ENCODE results near the gene LNP1. TPM values are rescaled to one million over a fixed set of nuclear protein-coding genes. Genes with fewer than 3 reads are reported as not detected.

Gene LNP1
- total RNA-seq, 1 donor, result 2.9 TPM

DNA sequence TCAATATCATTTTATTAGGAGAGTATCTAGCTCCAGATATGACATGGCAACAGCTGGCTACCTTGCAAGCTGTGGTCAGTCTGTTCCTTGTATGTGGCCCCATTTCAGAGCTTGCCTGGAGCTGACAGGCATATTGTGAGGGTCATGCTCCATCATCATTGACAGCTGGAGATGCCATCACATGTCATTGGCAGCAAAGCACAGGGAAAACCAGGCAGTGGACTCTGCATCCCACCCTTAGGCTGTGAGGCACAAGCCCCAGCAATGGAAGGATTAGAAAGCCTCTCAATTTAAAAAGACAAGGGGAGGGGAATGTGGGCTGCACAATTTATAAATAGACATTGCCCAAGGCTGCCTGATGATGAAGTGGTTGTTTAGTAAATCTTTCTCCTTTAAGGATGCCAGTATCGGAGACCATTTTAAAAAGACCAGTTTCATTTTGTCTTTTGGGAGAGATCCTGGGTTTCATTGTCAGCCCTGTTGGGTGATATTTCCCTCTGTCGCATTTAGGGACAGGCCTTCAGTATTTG lies 27.9 kb downstream of the LNP1 start:
- Histone ChIP-seq H4K20me1 (ENCODE audit: insufficient read depth, low read length) (peaks cover 4% of the 10 kb centered on the region), H2AFZ (ENCODE audit: low read length) (no peak overlapping the region), H3K4me3 (ENCODE audit: insufficient read depth, low read length) (no peak overlapping the region), H3K4me2 (ENCODE audit: insufficient read depth, low read length) (no peak overlapping the region), H3K27me3 (ENCODE audit: insufficient read depth, low read length) (no peaks in the 10 kb centered on the region), H3K79me2 (ENCODE audit: insufficient read depth, low read length) (no peaks in the 10 kb centered on the region), H3K36me3 (ENCODE audit: insufficient read depth, low read length) (no peaks in the 10 kb centered on the region), H3K27ac (ENCODE audit: low read depth, low read length) (no peak overlapping the region), H3K9me3 (ENCODE audit: low read depth, low read length) (no peaks in the 10 kb centered on the region), H3K4me1 (ENCODE audit: insufficient read depth, low read length) (no peaks in the 10 kb centered on the region)
- DNase-seq (ENCODE audit: insufficient read length, low spot score, missing footprints), result no peak
- TF ChIP-seq, protein P1, sequence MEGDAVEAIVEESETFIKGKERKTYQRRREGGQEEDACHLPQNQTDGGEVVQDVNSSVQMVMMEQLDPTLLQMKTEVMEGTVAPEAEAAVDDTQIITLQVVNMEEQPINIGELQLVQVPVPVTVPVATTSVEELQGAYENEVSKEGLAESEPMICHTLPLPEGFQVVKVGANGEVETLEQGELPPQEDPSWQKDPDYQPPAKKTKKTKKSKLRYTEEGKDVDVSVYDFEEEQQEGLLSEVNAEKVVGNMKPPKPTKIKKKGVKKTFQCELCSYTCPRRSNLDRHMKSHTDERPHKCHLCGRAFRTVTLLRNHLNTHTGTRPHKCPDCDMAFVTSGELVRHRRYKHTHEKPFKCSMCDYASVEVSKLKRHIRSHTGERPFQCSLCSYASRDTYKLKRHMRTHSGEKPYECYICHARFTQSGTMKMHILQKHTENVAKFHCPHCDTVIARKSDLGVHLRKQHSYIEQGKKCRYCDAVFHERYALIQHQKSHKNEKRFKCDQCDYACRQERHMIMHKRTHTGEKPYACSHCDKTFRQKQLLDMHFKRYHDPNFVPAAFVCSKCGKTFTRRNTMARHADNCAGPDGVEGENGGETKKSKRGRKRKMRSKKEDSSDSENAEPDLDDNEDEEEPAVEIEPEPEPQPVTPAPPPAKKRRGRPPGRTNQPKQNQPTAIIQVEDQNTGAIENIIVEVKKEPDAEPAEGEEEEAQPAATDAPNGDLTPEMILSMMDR (IDR thresholded peaks at IDR 0.05; ENCODE audit: extremely low read depth, low read depth, low read length), result no peak

DNA sequence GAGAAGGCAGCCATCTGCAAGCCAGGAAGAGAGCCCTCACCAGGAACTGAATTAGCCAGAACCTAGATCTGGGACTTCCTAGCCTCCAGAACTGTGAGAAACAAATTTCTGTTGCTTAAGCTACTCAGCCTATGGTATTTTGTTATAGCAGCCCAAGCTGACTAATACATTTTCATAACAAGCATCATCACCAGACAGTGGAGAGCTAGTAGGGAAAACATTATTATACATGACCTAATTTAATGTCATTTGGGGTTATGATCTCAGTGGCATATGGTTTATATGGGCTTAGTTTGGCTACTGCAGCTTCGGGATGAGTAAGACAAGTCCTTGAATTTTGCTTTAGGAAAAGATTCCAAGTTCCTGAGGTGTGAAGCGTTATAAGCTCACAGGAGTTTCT lies 35.6 kb downstream of the LNP1 start:
- Histone ChIP-seq H3K79me2 (ENCODE audit: insufficient read depth, low read length) (no peaks in the 10 kb centered on the region), H3K27me3 (ENCODE audit: insufficient read depth, low read length) (no peaks in the 10 kb centered on the region), H3K4me2 (ENCODE audit: insufficient read depth, low read length) (no peak overlapping the region), H3K4me1 (ENCODE audit: insufficient read depth, low read length) (no peaks in the 10 kb centered on the region), H3K36me3 (ENCODE audit: insufficient read depth, low read length) (no peaks in the 10 kb centered on the region), H3K4me3 (ENCODE audit: insufficient read depth, low read length) (no peak overlapping the region), H3K27ac (ENCODE audit: low read depth, low read length) (no peak overlapping the region), H4K20me1 (ENCODE audit: insufficient read depth, low read length) (no peaks in the 10 kb centered on the region), H2AFZ (ENCODE audit: low read length) (no peak overlapping the region), H3K9me3 (ENCODE audit: low read depth, low read length) (no peaks in the 10 kb centered on the region)
- peak; percentile 22 for DNase-seq (ENCODE audit: insufficient read length, low spot score, missing footprints)
- TF ChIP-seq, protein P1 (IDR thresholded peaks at IDR 0.05; ENCODE audit: extremely low read depth, low read depth, low read length), result no peak

DNA sequence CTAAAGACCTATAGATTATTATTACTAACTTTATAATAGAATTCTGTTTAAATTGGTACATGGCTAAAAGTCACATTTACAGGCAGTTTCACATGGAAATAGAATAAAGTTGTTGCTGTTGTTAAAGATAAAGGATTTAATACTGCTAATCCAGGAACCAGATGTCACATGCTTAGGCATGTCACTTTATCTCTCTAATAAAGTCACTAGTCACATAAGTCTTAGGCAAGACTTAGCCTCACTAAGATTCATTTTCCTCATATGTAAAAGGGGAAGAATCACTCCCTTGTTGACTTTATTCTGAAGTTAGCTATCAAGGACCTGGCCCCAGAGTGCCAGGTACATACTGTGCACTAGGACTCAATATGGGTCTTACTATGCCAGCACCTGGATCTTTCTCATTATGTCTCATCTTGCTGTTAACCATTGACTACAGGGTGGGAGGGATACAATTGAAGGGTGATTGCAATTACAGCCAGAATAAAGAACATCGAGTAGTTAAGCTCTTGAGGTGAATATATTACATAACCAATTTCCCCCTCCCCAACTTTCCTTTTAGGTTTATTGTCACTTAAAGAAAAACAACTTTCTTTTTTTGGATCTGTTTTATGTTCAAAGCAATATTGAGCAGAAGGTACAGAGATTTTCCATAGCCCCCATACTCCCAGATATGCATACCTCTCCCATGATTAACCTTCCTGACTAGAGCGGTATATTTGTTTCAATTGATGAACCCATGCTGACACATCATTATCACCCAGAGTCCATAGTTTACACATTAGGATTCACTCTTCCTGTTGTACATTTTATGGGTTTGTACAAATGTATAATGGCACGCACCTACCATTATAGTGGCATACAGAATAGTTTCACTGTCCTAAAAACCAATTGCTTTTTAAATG lies 36.6 kb downstream of the LNP1 start:
- Histone ChIP-seq H2AFZ (ENCODE audit: low read length) (no peak overlapping the region), H3K9me3 (ENCODE audit: low read depth, low read length) (no peaks in the 10 kb centered on the region), H3K36me3 (ENCODE audit: insufficient read depth, low read length) (no peaks in the 10 kb centered on the region), H3K27me3 (ENCODE audit: insufficient read depth, low read length) (no peaks in the 10 kb centered on the region), H3K4me3 (ENCODE audit: insufficient read depth, low read length) (no peak overlapping the region), H3K4me2 (ENCODE audit: insufficient read depth, low read length) (no peak overlapping the region), H3K4me1 (ENCODE audit: insufficient read depth, low read length) (no peaks in the 10 kb centered on the region), H3K27ac (ENCODE audit: low read depth, low read length) (no peak overlapping the region), H4K20me1 (ENCODE audit: insufficient read depth, low read length) (no peaks in the 10 kb centered on the region), H3K79me2 (ENCODE audit: insufficient read depth, low read length) (no peaks in the 10 kb centered on the region)
- DNase-seq (ENCODE audit: insufficient read length, low spot score, missing footprints), result no peak
- TF ChIP-seq, protein P1 (IDR thresholded peaks at IDR 0.05; ENCODE audit: extremely low read depth, low read depth, low read length), result no peak

DNA sequence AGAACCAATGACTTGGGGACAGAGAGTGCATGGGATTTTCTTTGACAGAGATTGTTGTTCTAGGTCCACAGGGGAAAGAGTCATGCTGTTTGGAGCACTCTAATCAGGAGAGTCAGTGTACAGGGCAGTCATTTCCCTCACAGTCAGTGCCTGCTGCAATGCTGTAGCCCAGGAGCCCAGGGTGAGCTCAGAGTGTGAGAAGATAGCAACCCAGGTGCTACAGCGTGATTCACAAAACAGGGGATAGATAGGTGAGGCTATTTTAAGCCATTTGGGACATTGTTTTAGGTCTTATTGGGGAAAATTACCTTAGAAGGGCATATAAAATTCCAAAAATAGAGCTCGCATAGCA lies 37.3 kb downstream of the LNP1 start:
- H3K27me3 ChIP-seq (ENCODE audit: insufficient read depth, low read length), result no peaks in the 10 kb centered on the region
- no peak overlapping the region for H3K27ac ChIP-seq (ENCODE audit: low read depth, low read length)
- no peaks in the 10 kb centered on the region for H3K36me3 ChIP-seq (ENCODE audit: insufficient read depth, low read length)
- no peaks in the 10 kb centered on the region for H3K4me1 ChIP-seq (ENCODE audit: insufficient read depth, low read length)
- H3K79me2 ChIP-seq (ENCODE audit: insufficient read depth, low read length), result no peaks in the 10 kb centered on the region
- H3K4me3 ChIP-seq (ENCODE audit: insufficient read depth, low read length), result no peak overlapping the region
- H4K20me1 ChIP-seq (ENCODE audit: insufficient read depth, low read length), result no peaks in the 10 kb centered on the region
- TF ChIP-seq, protein P1 (IDR thresholded peaks at IDR 0.05; ENCODE audit: extremely low read depth, low read depth, low read length), result no peak
- no peak overlapping the region for H3K4me2 ChIP-seq (ENCODE audit: insufficient read depth, low read length)
- no peak overlapping the region for H2AFZ ChIP-seq (ENCODE audit: low read length)
- H3K9me3 ChIP-seq (ENCODE audit: low read depth, low read length), result no peaks in the 10 kb centered on the region
- DNase-seq (ENCODE audit: insufficient read length, low spot score, missing footprints), result no peak

Measured in osteoblast (primary cell).